DMS53 treated with DMSO at 0.1 percent for 48 hours (cell line): Measurements from ENCODE around the gene VWA8.
"Not testable (repeated sequence)": the region's sequence is repeated elsewhere in the genome, so short reads cannot be mapped to it uniquely, and the experiment has no call there.

ENCODE experiments used
- DNase-seq: peaks from one replicate; lab custom pipeline; 2025; ENCODE audit not compliant: unreplicated experiment; lab: John Stamatoyannopoulos, UW

VWA8 gene

GRCh38 chr13:41565216-41565615 is 395.7 kb downstream of the VWA8 start:
- no peak for DNase-seq

GRCh38 chr13:41563984-41564365 is 396.9 kb downstream of the VWA8 start:
- no peak for DNase-seq

DNA sequence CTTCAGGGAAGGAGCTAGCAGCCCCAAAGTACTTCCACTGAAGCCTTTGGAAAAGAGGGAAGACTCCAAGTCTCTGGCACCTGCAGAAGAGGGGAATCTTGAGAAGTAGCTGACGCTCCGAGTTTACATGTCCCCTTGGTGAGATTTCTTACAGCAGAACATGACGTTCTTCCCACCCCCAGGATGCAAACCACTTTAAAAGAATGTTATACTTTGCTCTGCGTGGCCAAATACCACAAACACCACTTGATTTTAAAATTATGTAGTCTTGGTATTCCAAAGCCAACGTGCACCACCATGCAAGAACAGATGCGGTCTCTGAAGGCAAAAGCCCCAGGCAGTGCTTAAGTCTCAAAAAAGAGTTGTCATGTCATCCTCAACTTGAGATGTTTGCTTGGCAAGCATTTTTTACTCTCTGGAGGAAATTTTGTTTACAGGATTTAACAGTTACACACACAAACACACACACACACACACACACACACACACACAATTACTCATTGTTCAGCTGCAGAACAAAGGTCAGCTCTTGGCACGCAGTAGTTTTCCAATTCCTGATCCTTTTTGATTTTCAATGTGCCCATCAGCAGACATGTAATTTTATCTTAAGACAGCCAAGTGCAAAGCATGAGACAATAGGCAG is 397.4 kb downstream of the VWA8 start:
- DNase-seq: no peak

- no peak for DNase-seq
Measured at GRCh38 chr13:41562541-41563178, 398.2 kb downstream of the VWA8 start.

DNA sequence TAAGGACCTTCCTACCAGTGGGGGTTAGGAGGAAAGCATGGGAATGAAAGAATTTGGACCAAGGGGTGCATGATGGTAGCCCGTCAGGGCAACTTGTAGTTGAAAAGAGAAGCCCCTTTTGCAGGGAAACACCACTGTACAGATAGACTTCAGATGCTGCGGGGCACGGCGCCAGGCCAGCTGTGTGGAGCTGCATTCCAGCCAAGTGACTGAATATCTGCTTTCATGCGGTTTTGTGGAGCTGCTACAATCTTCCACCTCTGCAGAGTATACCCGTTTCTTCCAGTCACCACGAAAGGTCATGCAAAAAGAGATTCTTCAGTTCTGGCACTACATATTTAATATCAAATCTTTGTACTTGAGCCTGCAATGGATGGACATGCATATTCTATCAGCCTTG is 398.8 kb downstream of the VWA8 start:
- no peak for DNase-seq

- no peak for DNase-seq
Measured at GRCh38 chr13:41561170-41561569, 399.7 kb downstream of the VWA8 start.

DNA sequence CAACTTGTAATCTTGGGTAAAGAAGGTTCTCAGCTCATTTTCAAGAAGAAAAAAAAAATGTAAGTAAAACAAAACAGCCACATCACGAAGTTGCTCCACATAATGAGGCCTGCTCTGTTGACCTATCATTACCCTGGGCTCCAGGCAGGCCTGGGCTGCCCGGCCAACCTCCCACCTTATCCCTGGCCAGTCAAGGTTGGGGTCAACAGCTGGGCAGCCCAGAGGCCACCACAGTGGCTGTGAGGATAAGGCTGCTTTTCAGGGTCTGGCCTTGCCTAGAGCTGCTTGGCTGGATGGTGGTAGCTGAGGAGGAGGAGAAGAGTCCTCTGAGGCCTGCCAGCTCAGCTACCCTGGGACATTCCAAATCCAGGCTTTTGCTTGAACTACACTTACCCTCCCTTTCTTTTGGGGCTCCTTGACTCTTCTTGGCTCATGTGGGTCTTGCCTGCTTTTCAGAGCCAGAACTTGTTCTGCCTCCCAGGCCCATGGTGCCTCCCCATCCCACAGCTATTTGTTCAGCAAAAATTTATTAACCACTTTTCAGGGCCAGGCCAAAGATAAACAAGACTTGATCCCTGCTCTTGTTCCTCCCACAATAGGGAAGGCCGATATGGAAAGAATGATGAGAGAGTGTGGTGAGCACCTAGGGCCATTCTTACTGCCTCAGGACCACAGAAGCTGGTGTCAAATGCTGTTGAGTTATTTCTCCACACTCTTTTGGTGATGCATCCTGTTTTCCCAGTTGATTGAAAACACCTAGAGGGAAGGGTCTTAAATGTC is 401.9 kb downstream of the VWA8 start:
- DNase-seq: no peak

DNA sequence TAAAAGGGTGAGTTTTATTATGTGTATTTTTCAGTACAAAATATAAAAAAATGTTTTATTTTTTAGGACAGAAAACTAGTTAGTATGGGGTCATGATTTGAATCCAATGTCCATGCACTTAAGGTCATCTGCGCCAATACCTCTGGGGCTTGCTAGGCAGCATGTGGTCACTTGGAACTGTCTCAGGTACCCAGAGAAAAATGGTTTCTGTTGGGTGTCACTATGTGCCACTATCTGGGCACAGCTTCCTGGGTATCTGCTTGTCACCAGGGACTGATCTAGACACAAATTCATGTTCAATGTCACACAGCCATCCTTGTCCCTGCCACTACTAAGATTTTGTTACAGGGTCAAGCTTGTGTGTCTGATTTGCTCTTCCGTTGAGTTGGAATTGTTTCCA is 403.2 kb downstream of the VWA8 start:
- no peak for DNase-seq

DNA sequence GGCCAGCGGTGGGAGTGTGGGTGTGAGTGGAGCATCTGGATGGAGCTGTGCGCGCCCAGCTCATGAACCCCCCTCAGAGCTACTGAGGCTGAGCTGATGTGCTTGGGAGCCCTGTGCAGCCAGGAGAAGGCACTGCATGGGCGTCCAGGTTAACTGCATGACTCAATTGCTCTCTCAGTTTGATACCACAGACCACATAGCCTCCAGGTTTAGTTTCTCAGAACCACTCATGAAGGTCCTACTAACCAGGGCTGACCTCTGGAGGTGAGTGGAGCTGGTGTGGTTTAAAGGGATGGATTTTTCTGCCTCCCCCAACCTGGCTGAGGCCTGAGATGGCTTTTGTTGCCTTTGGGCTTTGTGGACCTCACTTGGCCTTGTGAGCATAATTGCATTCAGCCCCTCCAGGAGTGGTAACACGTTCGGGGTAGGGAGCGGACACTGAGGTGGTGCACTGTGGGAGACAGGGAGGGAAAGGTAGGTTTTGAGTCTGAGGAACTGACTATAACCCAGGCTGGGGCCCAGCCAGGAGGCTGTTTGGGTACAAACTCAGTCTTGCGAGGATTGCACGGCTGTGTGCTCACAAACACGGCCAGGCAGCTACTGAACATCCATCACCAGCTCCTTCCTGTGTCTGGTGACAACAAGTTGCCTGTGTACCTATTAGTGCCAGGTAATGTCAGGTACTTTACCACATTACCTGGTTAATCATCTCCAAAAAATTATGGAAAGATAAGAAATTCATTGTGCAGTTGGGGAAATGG is 406.1 kb downstream of the VWA8 start:
- DNase-seq: no peak

- DNase-seq: no peak
Measured at GRCh38 chr13:41554180-41554579, 406.7 kb downstream of the VWA8 start.

DNA sequence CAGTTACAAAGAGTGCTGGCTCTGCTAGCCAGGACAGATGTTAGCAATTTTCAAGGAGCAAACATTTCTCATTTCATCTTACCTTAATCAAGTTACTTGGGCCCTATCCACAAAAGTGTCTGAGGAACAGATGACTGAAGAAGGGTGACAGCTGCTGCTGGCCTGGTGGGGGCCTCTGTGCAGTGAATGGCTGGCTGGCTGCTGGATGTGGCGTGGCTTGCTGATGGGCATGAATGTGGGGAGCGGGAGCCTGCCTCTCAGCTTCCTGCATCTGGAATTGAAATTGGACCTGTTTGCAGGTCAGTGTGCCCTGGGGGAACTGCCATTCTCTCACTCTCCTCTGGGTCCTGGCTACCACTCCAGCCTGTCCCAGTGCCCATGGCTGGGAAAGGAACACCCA is 408.9 kb downstream of the VWA8 start:
- DNase-seq: no peak

GRCh38 chr13:41550276-41550675 is 410.6 kb downstream of the VWA8 start:
- no peak for DNase-seq

DNA sequence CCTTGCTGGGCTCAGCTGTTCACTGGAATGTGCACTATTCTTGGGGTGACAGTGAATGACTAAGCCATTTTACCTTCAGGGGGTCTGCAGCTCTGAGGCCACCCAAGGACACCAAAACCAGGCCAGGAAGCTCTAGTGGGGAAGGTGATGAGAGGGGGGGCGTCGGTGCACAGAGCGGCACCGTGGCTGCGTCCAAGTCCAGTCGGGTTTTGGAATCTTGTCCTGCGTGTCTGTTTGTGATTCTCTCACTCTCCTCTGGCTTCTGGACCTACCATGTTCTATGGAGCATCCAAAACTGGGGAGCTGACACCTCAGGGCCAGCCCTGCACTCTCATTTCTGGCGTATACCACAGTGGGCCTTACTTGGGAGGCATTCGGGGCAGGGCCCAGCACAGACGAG is 411.4 kb downstream of the VWA8 start:
- no peak for DNase-seq

- no peak for DNase-seq
Measured at GRCh38 chr13:41548910-41549309, 412.0 kb downstream of the VWA8 start.

GRCh38 chr13:41548031-41548430 is 412.9 kb downstream of the VWA8 start:
- no peak for DNase-seq

GRCh38 chr13:41547251-41548000 is 413.5 kb downstream of the VWA8 start:
- no peak for DNase-seq

DNA sequence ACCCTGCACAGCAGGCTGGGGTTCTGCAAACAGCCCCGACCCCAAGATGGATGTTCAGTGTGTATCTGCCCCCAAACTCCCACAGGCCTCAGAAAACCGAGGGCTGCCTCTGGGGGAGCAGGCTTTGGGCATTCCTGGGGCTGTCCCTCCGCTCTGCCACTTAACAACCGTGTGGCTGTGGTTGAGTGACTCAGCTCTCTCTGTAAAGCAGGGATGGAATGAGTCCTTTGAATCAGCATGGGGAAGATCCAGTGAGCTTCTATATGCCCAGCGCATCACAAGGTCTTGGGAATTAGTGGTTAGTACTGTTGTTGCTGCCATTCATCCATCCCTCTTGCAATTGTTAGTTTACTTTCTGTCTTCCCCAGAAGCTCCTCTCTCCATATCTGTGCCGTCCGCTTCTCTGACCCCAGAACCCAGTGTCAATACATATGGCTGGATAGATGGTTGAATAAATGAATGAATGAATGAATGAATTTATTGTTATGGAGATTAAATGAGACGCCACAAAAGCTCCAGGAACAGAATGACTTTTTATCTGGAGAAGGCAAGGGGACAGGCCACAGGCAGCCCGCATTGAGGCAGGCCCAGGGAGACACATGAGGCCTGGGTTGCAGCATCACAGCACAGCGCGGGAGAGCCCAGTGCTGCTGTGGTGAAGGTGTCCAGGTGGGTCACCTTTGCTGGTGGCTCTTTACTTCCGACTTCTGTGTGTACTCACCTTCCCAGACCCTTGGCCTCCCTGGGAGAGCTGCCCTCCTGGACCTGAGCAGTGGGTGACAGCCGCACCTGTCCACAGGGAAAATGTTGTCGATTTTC is 414.3 kb downstream of the VWA8 start:
- no peak for DNase-seq

GRCh38 chr13:41545432-41545707 is 415.5 kb downstream of the VWA8 start:
- DNase-seq: no peak

- DNase-seq: no peak
Measured at GRCh38 chr13:41543664-41544300, 417.1 kb downstream of the VWA8 start.

DNA sequence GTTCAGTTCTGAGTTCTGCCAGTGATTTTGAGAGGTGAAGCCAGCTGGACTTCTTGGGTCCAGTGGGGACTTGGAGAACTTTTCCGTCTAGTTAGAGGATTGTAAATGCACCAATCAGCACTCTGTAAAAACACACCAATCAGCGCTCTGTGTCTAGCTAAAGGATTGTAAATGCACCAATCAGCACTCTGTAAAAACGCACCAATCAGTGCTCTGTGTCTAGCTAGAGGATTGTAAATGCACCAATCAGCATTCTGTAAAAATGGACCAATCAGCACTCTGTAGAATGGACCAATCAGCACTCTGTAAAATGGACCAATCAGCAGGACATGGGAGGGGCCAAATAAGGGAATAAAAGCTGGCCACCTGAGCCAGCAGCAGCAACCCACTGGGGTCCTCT is 418.1 kb downstream of the VWA8 start:
- DNase-seq: not testable (repeated sequence)
